Measurements from ENCODE around the gene FLT3.

DNA sequence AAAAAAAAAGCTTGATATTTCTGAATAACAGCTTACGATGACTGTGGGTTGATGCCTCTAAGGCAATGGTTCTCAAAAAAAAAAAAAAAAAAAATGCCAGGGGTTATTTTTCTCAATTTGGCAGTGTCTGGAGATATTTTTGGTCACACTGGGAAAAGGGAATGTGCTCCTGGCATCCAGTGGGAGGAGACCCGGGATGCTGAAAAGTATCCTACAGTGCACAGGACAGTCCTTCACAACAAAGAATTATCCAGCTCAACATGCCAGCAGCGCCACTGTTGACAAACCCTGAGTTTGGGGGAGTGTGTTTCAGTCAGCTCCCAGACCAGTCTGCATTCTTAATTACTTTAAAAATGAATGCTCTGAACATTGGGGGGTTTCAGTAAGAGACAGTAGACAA, 54.5 kb downstream of the FLT3 start:
- TF ChIP-seq SUZ12 (IDR thresholded peaks at IDR 0.05; ENCODE audit: extremely low read depth, insufficient read depth, insufficient read length), result no peak
- no peak for TF ChIP-seq YY1 (IDR thresholded peaks at IDR 0.05; ENCODE audit: insufficient read depth, insufficient read length)
